Aorta (tissue), 5 donors: Measurements from ENCODE around the gene NKRF. TPM values are rescaled to one million over a fixed set of nuclear protein-coding genes. Genes with fewer than 3 reads are reported as not detected.

Experiments
- ATAC-seq: fragments of 200-7000 bp; cut with Tn5 transposase; one replicate; pipeline ENCODE4 v1.9.1; 2022; ENCODE audit warnings: moderate library complexity; ENCODE audit not compliant: low FRiP score
- DNase-seq, 2 donors: peaks; one replicate each; pipeline ENCODE4 v3.0.0-alpha.2; 2020
- H3K27ac ChIP-seq, 2 donors: one replicate each; pipeline ENCODE4 v1.5.1; 2013; ENCODE audit warnings: low read length in 2 of 2, mild to moderate bottlenecking in 2 of 2, moderate library complexity in 2 of 2, control low read depth in 1 of 2, inconsistent platforms in 1 of 2, low read depth in 1 of 2
- H3K27me3 ChIP-seq, 2 donors: one replicate each; pipeline ENCODE4 v1.6.1; 2013; ENCODE audit warnings: control low read depth in 1 of 2, low read length in 1 of 2, mild to moderate bottlenecking in 1 of 2, moderate library complexity in 1 of 2; ENCODE audit not compliant: insufficient read depth in 2 of 2, control insufficient read depth in 1 of 2
- H3K36me3 ChIP-seq, 2 donors: one replicate each; pipeline ENCODE4 v1.6.1; 2013; ENCODE audit warnings: control low read depth in 1 of 2, low read length in 1 of 2, mild to moderate bottlenecking in 1 of 2; ENCODE audit not compliant: insufficient read depth in 2 of 2, control insufficient read depth in 1 of 2
- H3K4me1 ChIP-seq, 2 donors: one replicate each; pipeline ENCODE4 v1.6.1; 2013; ENCODE audit warnings: low read length in 2 of 2, control low read depth in 1 of 2, mild to moderate bottlenecking in 1 of 2, moderate library complexity in 1 of 2; ENCODE audit not compliant: insufficient read depth in 2 of 2, control insufficient read depth in 1 of 2
- H3K4me3 ChIP-seq, 2 donors: one replicate each; pipeline ENCODE4 v1.5.1; 2013; ENCODE audit warnings: low read length in 2 of 2, control low read depth in 1 of 2, mild to moderate bottlenecking in 1 of 2
- H3K9me3 ChIP-seq: one replicate; pipeline ENCODE4 v1.6.1; 2013; ENCODE audit warnings: mild to moderate bottlenecking, low read length; ENCODE audit not compliant: control insufficient read depth
- WGBS, 2 donors: extraction: QIAGEN DNeasy Blood & Tissue Kit; methylation state at CpG; one replicate each; pipeline ENCODE4 v1.1.7; 2013; 5-methylcytosine and 5-hydroxymethylcytosine counted together
- intact Hi-C, 2 donors: fragments of 100-400 bp; cut with DNase I; formaldehyde crosslinking; loops; one replicate each; pipeline versions ENCODE4 v1.14.2 to v1.15.0; 2022
- microRNA-seq, 2 donors: library from miRNA; unstranded; fragments of <30 nt; microRNA quantifications; one replicate each; pipeline ENCODE4 v1.2.0, GENCODE V29; 2020
- polyA plus RNA-seq, 2 donors: library from polyadenylated mRNA; stranded (reverse); fragments of 200-250 nt; gene quantifications; one replicate each; pipeline ENCODE4 v1.2.3, GENCODE V29; 2013
- total RNA-seq, 2 donors: library from RNA; stranded (reverse); fragmentation: NEBNext Ultra II Directional; extraction: Animal tissue kit (Norgen Biotek cat#: 25700); gene quantifications; one replicate each; pipeline ENCODE4 v1.2.1, GENCODE V29; 2021
- donor health status: healthy with polysubstance abuse.
- donor health status: Bipolar disorder and iron deficiency.
- donor health status: DM: no; HTN: no; CAD: no.
- donor health status: DM: no; HTN: no; CAD: no.
- donor health status: DM: yes; HTN: yes; CAD: no.

The NKRF gene
- total and polyA plus RNA-seq, 4 donors: 1.5 to 8.9 (median 6.8) TPM

DNA sequence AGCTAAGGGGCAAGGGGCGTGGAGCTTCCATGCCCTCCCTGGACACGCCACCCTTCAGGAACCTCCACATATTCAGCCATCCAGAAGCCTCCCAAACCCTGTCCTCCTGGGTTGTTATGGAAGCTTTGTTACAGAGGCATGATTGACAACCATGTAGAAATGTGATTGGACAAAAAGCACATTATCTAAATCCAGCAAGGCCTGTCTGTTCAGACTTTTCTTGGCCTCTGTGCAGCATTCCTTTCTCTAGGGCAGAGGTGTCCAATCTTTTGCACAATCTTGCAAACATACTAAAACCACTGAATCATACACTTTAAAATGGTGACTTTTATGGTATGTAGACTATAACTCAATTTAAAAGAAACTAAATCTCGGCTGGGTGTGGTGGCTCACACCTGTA, 53.7 kb downstream of the NKRF start:
- Histone ChIP-seq H3K36me3 (no peaks in the 10 kb centered on the region), H3K27ac (no peak overlapping the region), H3K27me3 (no peaks in the 10 kb centered on the region), H3K4me1 (no peaks in the 10 kb centered on the region), H3K4me3 (no peak overlapping the region), H3K9me3 (no peaks in the 10 kb centered on the region)
- WGBS, 2 donors: 73 to 95% methylated on average over 3 of the region's 3 CpGs
- no peak for DNase-seq
- ATAC-seq: no peak
- intact Hi-C loops: no loop called here

DNA sequence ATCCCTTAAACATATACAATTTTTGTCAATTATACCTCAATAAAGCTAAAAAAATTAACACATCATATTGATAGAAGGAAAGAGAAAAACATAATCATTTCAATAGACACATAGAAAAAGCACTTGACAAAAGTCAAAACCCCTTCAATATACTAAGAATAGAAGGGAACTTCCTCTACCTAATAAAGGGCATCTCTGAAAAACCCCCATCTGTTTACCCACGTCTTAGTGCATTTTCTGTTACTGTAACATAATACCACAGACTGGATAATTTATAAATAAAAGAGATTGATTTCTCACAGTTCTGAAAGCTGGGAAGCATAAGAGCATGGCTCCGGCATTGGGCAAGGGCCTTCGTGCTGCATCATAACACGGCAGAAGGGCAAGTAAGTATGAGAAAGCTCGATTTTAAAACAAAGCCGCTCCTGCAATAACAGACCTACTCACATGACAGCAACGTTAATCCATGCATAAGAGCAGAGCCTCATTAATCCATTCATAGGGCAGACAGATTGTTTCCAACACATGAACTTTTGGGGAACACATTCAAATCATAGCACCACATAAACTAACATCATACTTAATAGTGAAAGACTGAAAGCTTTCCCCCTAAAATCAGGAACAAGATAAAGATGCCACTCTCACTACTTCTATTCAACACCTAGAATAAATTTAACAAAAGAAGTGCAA, 56.8 kb downstream of the NKRF start:
- Histone ChIP-seq H3K27ac (no peak overlapping the region), H3K9me3 (no peaks in the 10 kb centered on the region), H3K4me3 (no peak overlapping the region), H3K4me1 (no peaks in the 10 kb centered on the region), H3K36me3 (no peaks in the 10 kb centered on the region), H3K27me3 (no peaks in the 10 kb centered on the region)
- ATAC-seq: no peak
- WGBS, 2 donors: 65 to 88% methylated on average over 7 of the region's 7 CpGs
- intact Hi-C loops: no loop called here
- DNase-seq: no peak

DNA sequence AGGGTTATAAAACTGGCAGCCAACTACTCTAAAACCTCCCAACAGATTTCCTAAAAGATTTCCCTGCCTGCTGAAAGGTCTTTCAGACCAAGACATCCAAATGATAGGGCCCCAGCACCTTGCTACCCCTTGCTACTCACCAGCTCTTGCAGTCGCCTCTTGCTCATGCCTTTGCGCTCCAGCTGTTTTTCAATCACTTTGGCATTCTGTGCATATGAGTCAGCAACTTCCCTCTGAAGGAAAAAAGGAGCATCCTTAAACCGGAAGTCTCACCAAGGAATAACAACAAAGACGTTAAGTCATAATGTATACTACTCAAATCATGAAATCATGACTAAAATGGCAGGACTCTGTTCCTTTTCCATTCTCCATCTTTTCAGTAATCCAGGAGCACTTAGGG, 65.0 kb downstream of the NKRF start:
- no peaks in the 10 kb centered on the region for H3K9me3 ChIP-seq
- H3K4me1 ChIP-seq: no peaks in the 10 kb centered on the region
- DNase-seq: no peak
- no peak overlapping the region for H3K4me3 ChIP-seq
- H3K27ac ChIP-seq: no peak overlapping the region
- intact Hi-C loops: no loop called here
- WGBS, 2 donors: 68 to 71% methylated on average over 4 of the region's 4 CpGs
- no peaks in the 10 kb centered on the region for H3K27me3 ChIP-seq
- no peaks in the 10 kb centered on the region for H3K36me3 ChIP-seq
- ATAC-seq: no peak

DNA sequence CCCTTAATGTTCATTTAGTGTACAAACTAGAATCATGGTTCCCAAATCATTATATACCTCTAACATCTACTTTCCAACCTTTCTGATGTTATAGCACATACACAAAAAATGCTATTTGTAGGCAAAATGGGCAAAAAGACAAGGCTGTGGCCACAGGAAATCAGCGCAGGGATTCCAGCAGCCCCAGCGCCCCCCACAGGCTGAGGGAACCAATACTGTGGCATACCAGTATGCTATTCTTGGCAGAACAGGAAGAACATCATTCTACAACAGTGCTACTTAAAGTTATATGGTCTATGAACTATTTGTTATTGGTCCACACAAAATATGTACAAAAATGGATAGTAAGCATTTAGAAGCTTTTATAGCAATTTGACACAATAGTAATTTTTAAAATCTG, 66.4 kb downstream of the NKRF start:
- Histone ChIP-seq H3K4me3 (no peak overlapping the region), H3K36me3 (no peaks in the 10 kb centered on the region), H3K4me1 (no peaks in the 10 kb centered on the region), H3K27me3 (no peaks in the 10 kb centered on the region), H3K27ac (no peak overlapping the region), H3K9me3 (no peaks in the 10 kb centered on the region)
- DNase-seq (no peak), ATAC-seq (no peak)
- 29 to 38% methylated on average over 2 of the region's 2 CpGs for WGBS, 2 donors
- intact Hi-C loops: no loop called here

Small RNAs within 50 kb of the gene (microRNA-seq; reads per million reads assigned to microRNA genes)
- 10.9 to 18.5 reads per million in 2 donors for gene MIR766

Other genes with a start within 250 kb of the NKRF start
- gene SLC25A43, start 207.1 kb downstream of the NKRF start, total RNA-seq: 10 to 100 TPM; 11.6 to 13.2 TPM
- gene SLC25A43, start 207.1 kb downstream of the NKRF start, polyA plus RNA-seq: 10 to 100 TPM; 10.2 to 14.1 TPM
- 100 to 1,000 TPM; 103 to 133 TPM for gene SLC25A5, start 138.0 kb downstream of the NKRF start, total RNA-seq
- 100 to 1,000 TPM; 155 to 392 TPM for gene SLC25A5, start 138.0 kb downstream of the NKRF start, polyA plus RNA-seq
- 10 to 100 TPM; 16.7 to 18.4 TPM for gene STEEP1, start 41.0 kb downstream of the NKRF start, total RNA-seq
- gene STEEP1, start 41.0 kb downstream of the NKRF start, polyA plus RNA-seq: 10 to 100 TPM; 18.1 to 25.9 TPM
- 10 to 100 TPM; 45.4 to 51.1 TPM for gene UBE2A, start 31.9 kb downstream of the NKRF start, total RNA-seq
- 10 to 100 TPM; 48.3 to 56.7 TPM for gene UBE2A, start 31.9 kb downstream of the NKRF start, polyA plus RNA-seq
- 10 to 100 TPM; 19.0 to 23.7 TPM for gene SEPTIN6, start 86.7 kb upstream of the NKRF start, total RNA-seq
- gene SEPTIN6, start 86.7 kb upstream of the NKRF start, polyA plus RNA-seq: 1 to 10 TPM; 4.5 to 6.4 TPM
- 1 to 10 TPM in 1 of 2 donors, under 1 TPM in 1; 0.45 to 1.3 TPM for gene SOWAHD, start 152.2 kb upstream of the NKRF start, total RNA-seq
- gene SOWAHD, start 152.2 kb upstream of the NKRF start, polyA plus RNA-seq: under 1 TPM in 1 of 2 donors, not detected in 1; 0.15 TPM
- 1,000 to 10,000 TPM; 1,166 to 1,184 TPM for gene RPL39, start 185.2 kb upstream of the NKRF start, total RNA-seq
- 1,000 to 10,000 TPM; 4,457 to 9,358 TPM for gene RPL39, start 185.2 kb upstream of the NKRF start, polyA plus RNA-seq
- gene UPF3B, start 246.5 kb upstream of the NKRF start, total RNA-seq: 1 to 10 TPM; 6.7 to 9.5 TPM
- 10 to 100 TPM; 14.4 to 20.7 TPM for gene UPF3B, start 246.5 kb upstream of the NKRF start, polyA plus RNA-seq